NCI-H187 (cell line): ENCODE measurements around the gene RPS23.
A peak's percentile ranks its signal among the peaks of the same experiment; 100 is the strongest.

ENCODE experiments used
- DNase-seq, 2 experiments: peaks; one replicate each; lab custom pipeline; 2025; lab: John Stamatoyannopoulos, UW

Gene RPS23

GRCh38 chr5:82244854-82245635, 33.1 kb downstream of the RPS23 start:
- DNase-seq: no peak

GRCh38 chr5:82244151-82244550, 34.0 kb downstream of the RPS23 start:
- no peak for DNase-seq

- no peak for DNase-seq
Observed at GRCh38 chr5:82234885-82235284, 43.3 kb downstream of the RPS23 start.

GRCh38 chr5:82225525-82226172, 52.5 kb downstream of the RPS23 start:
- DNase-seq: peak; percentile 11 to 31
